Psoas muscle (tissue), 8 donors: ENCODE measurements around the gene LDAF1. TPM values are rescaled to one million over a fixed set of nuclear protein-coding genes. Genes with fewer than 3 reads are reported as not detected.
"Not testable (repeated sequence)": the region's sequence is repeated elsewhere in the genome, so short reads cannot be mapped to it uniquely, and the experiment has no call there.

Experiments
- ATAC-seq, 4 donors: fragments of 200-7000 bp; cut with Tn5 transposase; one replicate each; pipeline ENCODE4 v1.9.1; 2020; ENCODE audit warnings: moderate library complexity in 3 of 4, mild to moderate bottlenecking in 2 of 4
- DNase-seq, 2 donors: peaks; one replicate each; pipeline ENCODE4 v3.0.0-alpha.2; 2020
- H3K27ac ChIP-seq: fragments of 200-600 bp; one replicate; pipeline ENCODE4 v1.8.0; 2022
- H3K27me3 ChIP-seq, 3 donors: fragments of 200-600 bp in 1 of 3; one replicate each; pipeline versions ENCODE4 v1.6.1 to v1.8.0; 2013 to 2022; ENCODE audit warnings: low read length in 2 of 3, mild to moderate bottlenecking in 2 of 3, moderate library complexity in 1 of 3; ENCODE audit not compliant: insufficient read depth in 3 of 3
- H3K36me3 ChIP-seq, 2 donors: fragments of 200-600 bp in 1 of 2; one replicate each; pipeline versions ENCODE4 v1.6.1 to v1.8.0; 2013 to 2022; ENCODE audit warnings: low read depth in 1 of 2, mild to moderate bottlenecking in 1 of 2, moderate library complexity in 1 of 2; ENCODE audit not compliant: insufficient read depth in 1 of 2
- H3K4me1 ChIP-seq: fragments of 200-600 bp; one replicate; pipeline ENCODE4 v1.8.0; 2022
- H3K4me3 ChIP-seq: fragments of 200-600 bp; one replicate; pipeline ENCODE4 v1.8.0; 2022; ENCODE audit warnings: mild to moderate bottlenecking
- H3K9me3 ChIP-seq: fragments of 200-600 bp; one replicate; pipeline ENCODE4 v1.8.0; 2022
- CTCF ChIP-seq: fragments of 200-600 bp; IDR thresholded peaks from one replicate; pipeline ENCODE4 v1.8.0; 2022; ENCODE audit warnings: antibody characterized with exemption
- WGBS, 3 donors: extraction: QIAGEN DNeasy Blood & Tissue Kit; methylation state at CpG; one replicate each; pipeline versions ENCODE4 v1.1.6 to v1.1.7; 2013; 5-methylcytosine and 5-hydroxymethylcytosine counted together
- intact Hi-C, 2 donors: fragments of 100-400 bp; cut with DNase I; formaldehyde crosslinking; loops; one replicate each; pipeline versions ENCODE4 v1.11.0 to v1.14.2; 2022
- long read RNA-seq, 2 donors: library from polyadenylated mRNA; unstranded; transcript quantifications; one replicate each; pipeline ENCODE4 v2.0.0, GENCODE V29; 2021
- polyA plus RNA-seq, 3 donors: library from polyadenylated mRNA; stranded (reverse); fragments of 200-250 nt; gene quantifications; one replicate each; pipeline ENCODE4 v1.2.3, GENCODE V29; 2013
- total RNA-seq, 4 donors: library from RNA; stranded (reverse); fragmentation: NEBNext Ultra II Directional in 2 of 4; extraction: Animal tissue kit (Norgen Biotek cat#: 25700) in 2 of 4; gene quantifications; one replicate each; pipeline versions ENCODE4 v1.2.1 to v1.2.4, GENCODE V29; 2021 to 2023
- donor health status: healthy with polysubstance abuse.
- donor health status: DM: no; HTN: no; CAD: no; lungs with moderate emphysema.
- donor health status: Bipolar disorder and iron deficiency.
- donor health status: healthy.
- donor health status: DM: yes; HTN: yes; CAD: no.
- donor health status: DM: no; HTN: no; CAD: no.
- donor health status: DM: no; HTN: no; CAD: no.
- donor health status: DM: yes; HTN: yes; CAD: no.

LDAF1 gene
- 10 to 100 TPM; 25.7 to 57.3 (median 39.4) TPM for total RNA-seq
- 10 to 100 TPM; 26.7 to 50.8 (median 32.2) TPM for polyA plus RNA-seq
- long read RNA-seq, donor 1, transcript TMEM159-201 (5 exons, 2,014 nt): major isoform, 14 of 24 reads
- long read RNA-seq, donor 1, partial matches to known transcripts: 0 of 24 reads
- long read RNA-seq, donor 1, other reads (novel, unspliced or antisense): 3 of 24 reads
- long read RNA-seq, donor 2, transcript TMEM159-201 (5 exons, 2,014 nt): major isoform, 33 of 64 reads
- long read RNA-seq, donor 2, transcript TMEM159-202 (5 exons, 1,812 nt): minor isoform, 18 of 64 reads
- long read RNA-seq, donor 2, partial matches to known transcripts: 0 of 64 reads
- long read RNA-seq, donor 2, other reads (novel, unspliced or antisense): 8 of 64 reads

DNA sequence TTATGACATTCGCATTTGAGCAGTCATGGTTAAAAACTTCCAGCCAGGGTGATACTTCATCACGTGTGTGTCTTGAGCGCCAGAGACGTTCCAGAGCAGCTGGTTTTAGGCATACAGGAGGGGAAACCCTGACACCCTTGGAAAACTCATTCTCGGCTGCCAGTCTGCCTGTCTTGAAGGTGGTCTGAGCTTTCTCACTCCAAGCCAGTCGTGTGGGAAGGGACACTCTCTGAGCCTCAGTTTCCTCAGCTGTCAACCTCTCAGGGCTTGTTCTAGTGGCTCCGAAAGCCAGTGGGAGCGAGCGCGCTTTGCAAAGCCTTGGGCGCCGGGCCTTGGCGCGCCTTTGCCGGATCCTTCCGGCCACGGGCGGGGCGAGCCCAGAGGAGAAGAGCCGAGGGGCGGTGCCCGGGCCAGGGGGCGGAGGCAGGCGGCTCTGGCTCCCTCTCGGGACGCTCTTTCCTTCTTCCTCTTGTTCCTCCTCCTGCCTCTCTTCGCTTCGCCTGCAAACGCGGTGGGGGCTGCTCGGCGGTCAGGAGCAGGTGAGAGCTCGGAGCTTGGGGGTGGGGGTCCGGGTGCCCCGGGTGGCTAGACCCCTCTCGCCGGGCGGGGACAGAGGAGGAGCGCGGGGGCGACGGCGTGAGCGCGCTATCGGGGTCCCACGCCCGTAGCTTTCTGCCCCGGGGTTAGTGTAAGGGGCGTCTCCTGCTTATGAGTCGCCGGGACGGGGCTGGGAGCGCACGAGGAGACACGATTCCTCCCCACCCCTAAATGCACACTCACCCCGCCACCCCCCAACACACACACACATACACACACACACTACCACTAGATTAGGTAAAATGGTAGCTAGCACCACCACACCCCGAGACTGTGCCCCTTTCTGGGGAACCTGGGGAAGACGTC lies at the start of gene LDAF1:
Gene LDAF1 (plus strand): TSS at position 467 of the 903 bp plus-strand sequence. CDS start 2,509 bp downstream, outside the sequence.
- no peak for TF ChIP-seq CTCF
- no peaks in the 10 kb centered on the region for H3K9me3 ChIP-seq
- H3K4me3 ChIP-seq: peak within 1 kb of the TSS; percentile 89
- 0 to 1% (median 0%) methylated on average over 44 to 59 of the region's 59 CpGs for WGBS, 3 donors
- peaks cover 34% of the 10 kb centered on the region for H3K4me1 ChIP-seq
- intact Hi-C loops: loop anchor here (1.0 to 5.0 kb wide), 3 partner anchors 119 to 142 kb away; partner anchors contain the start of gene CRYM (in 1 of the 2)
- no peaks in the 10 kb centered on the region for H3K27me3 ChIP-seq
- H3K36me3 ChIP-seq: no peaks in the 10 kb centered on the region
- DNase-seq (peak; percentile 89 to 91), ATAC-seq (peak; percentile 90 to 95 (median 92))
- peak within 1 kb of the TSS; percentile 82 for H3K27ac ChIP-seq

DNA sequence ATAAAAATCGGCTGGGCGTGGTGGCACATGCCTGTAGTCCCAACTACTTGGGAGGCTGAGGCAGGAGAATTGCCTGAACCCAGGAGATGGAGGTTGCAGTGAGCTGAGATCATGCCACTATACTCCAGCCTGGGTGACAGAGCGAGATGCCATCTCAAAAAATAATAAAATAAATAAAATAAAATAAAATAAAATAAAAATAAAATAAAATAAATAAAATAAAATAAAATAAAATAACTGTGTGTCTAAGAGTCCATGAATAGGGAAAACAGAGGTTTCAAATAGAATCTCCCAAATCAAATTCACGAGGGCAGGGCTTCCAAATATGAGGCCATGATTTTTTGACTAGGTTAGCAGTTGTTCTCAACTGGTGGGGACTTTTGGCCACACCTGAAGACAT lies 42.9 kb upstream of the LDAF1 start:
- H3K36me3 ChIP-seq, H3K27ac ChIP-seq, H3K9me3 ChIP-seq, ATAC-seq, H3K4me1 ChIP-seq, H3K27me3 ChIP-seq, H3K4me3 ChIP-seq, DNase-seq, intact Hi-C loops: not testable (repeated sequence)
- WGBS, 3 donors: 89 to 95% (median 94%) methylated on average over 4 of the region's 4 CpGs

GRCh38 chr16:21116148-21116693 lies 42.3 kb upstream of the LDAF1 start:
- H3K27me3 ChIP-seq: no peaks in the 10 kb centered on the region
- intact Hi-C loops: no loop called here
- no peak for TF ChIP-seq CTCF
- H3K36me3 ChIP-seq: no peaks in the 10 kb centered on the region
- peak overlapping the region; percentile 36 for H3K4me3 ChIP-seq
- no peaks in the 10 kb centered on the region for H3K4me1 ChIP-seq
- no peak for DNase-seq
- H3K9me3 ChIP-seq: no peaks in the 10 kb centered on the region
- no peak overlapping the region for H3K27ac ChIP-seq
- WGBS, 3 donors: 39 to 47% (median 39%) methylated on average over 13 of the region's 13 CpGs
- no peak for ATAC-seq

- Histone ChIP-seq H3K4me3 (no peak overlapping the region), H3K4me1 (no peaks in the 10 kb centered on the region), H3K27me3 (no peaks in the 10 kb centered on the region), H3K36me3 (no peaks in the 10 kb centered on the region), H3K9me3 (no peaks in the 10 kb centered on the region), H3K27ac (no peak overlapping the region)
- ATAC-seq (no peak), DNase-seq (no peak)
- WGBS, 3 donors: 77 to 88% (median 88%) methylated on average over 4 of the region's 4 CpGs
- intact Hi-C loops: no loop called here
- TF ChIP-seq CTCF: no peak
Observed at GRCh38 chr16:21117567-21117966, 40.9 kb upstream of the LDAF1 start.
